Pancreas (tissue), 10 donors: ENCODE measurements around the gene ARHGAP40. TPM values are rescaled to one million over a fixed set of nuclear protein-coding genes. Genes with fewer than 3 reads are reported as not detected.

Source experiments
- ATAC-seq, 4 donors: fragments of 200-7000 bp; cut with Tn5 transposase; one replicate each; pipeline versions ENCODE4 v1.8.0 to v1.9.1; 2020; ENCODE audit warnings: mild to moderate bottlenecking in 4 of 4, moderate library complexity in 4 of 4
- DNase-seq, 6 donors: peaks; one replicate each; pipeline ENCODE4 v3.0.0-alpha.2; 2020
- FAIRE-seq: peaks from 2 replicates; lab custom pipeline; 2012; peaks lifted over from hg19 to GRCh38; lab: Jason Lieb, UNC
- H3K27ac ChIP-seq, 4 donors: fragments of 200-600 bp; sonication (generic); 1 replicate in 3 of 4; 2 replicates in 1 of 4; pipeline versions ENCODE4 v1.5.0 to v1.8.0; 2020
- H3K27me3 ChIP-seq, 4 donors: fragments of 200-600 bp; one replicate each; pipeline ENCODE4 v1.8.0; 2021
- H3K36me3 ChIP-seq, 3 donors: fragments of 200-600 bp; sonication (generic) in 1 of 3; one replicate each; pipeline versions ENCODE4 v1.5.0 to v1.8.0; 2020 to 2021
- H3K4me1 ChIP-seq, 3 donors: fragments of 200-600 bp; one replicate each; pipeline ENCODE4 v1.8.0; 2021
- H3K4me3 ChIP-seq, 4 donors: fragments of 200-600 bp; sonication (generic) in 2 of 4; one replicate each; pipeline versions ENCODE4 v1.5.0 to v1.8.0; 2020 to 2021
- H3K9me3 ChIP-seq, 4 donors: fragments of 200-600 bp; one replicate each; pipeline ENCODE4 v1.8.0; 2021
- CTCF ChIP-seq, 4 donors: fragments of 200-600 bp; sonication (generic) in 3 of 4; IDR thresholded peaks; one replicate each; pipeline versions ENCODE4 v1.5.0 to v1.8.0; 2021; ENCODE audit warnings: antibody characterized with exemption in 4 of 4
- WGBS, 2 donors: extraction: QIAGEN DNeasy Blood & Tissue Kit; methylation state at CpG; one replicate each; pipeline ENCODE4 v1.1.7; 2013; 5-methylcytosine and 5-hydroxymethylcytosine counted together
- intact Hi-C, 3 donors: fragments of 100-400 bp; cut with DNase I; formaldehyde crosslinking; loops; one replicate each; pipeline versions ENCODE4 v1.11.1 to v1.14.2; 2022
- polyA plus RNA-seq, 2 donors: library from polyadenylated mRNA; stranded (reverse); fragments of 200-250 nt; gene quantifications; one replicate each; pipeline ENCODE4 v1.2.3, GENCODE V29; 2013
- total RNA-seq, 6 donors: library from RNA; stranded (reverse); fragmentation: NEBNext Ultra II Directional in 4 of 6; extraction: Animal tissue kit (Norgen Biotek cat#: 25700) in 4 of 6; gene quantifications; one replicate each; pipeline versions ENCODE4 v1.2.1 to v1.2.4, GENCODE V29; 2021 to 2023
- donor health status: healthy with polysubstance abuse.
- donor health status: DM: no; HTN: no; CAD: no; lungs with moderate emphysema.
- donor health status: DM: no; HTN: no; CAD: no.
- donor health status: control.
- donor health status: control.
- donor health status: Bipolar disorder and iron deficiency.
- donor health status: DM: yes; HTN: yes; CAD: no.
- donor health status: DM: no; HTN: no; CAD: no.
- donor health status: DM: no; HTN: no; CAD: no.
- donor health status: DM: yes; HTN: yes; CAD: no.

Gene ARHGAP40
- total and polyA plus RNA-seq, 8 donors, result 0.08 to 0.23 (median 0.23) TPM; not detected in 5

- intact Hi-C loops, result no loop called here
- Histone ChIP-seq H3K27ac (no peak overlapping the region), H3K4me1 (peaks cover 0 to 3% (median 0%) of the 10 kb centered on the region in 3 donors), H3K27me3 (peaks cover 0 to 8% (median 4%) of the 10 kb centered on the region in 4 donors), H3K4me3 (peak overlapping the region in 3 of 4 donors; percentile 22 to 53 (median 23)), H3K36me3 (no peaks in the 10 kb centered on the region), H3K9me3 (no peaks in the 10 kb centered on the region)
- peak in 3 of 4 donors; percentile 86 to 96 (median 95) for ATAC-seq
- DNase-seq, result peak; percentile 9 to 76 (median 30)
- no peak for FAIRE-seq
- WGBS, 2 donors, result 4% methylated on average over 62 to 75 of the region's 75 CpGs
- no peak for TF ChIP-seq CTCF (IDR thresholded peaks at IDR 0.05)
Observed at GRCh38 chr20:38674092-38674764, 72.6 kb downstream of the ARHGAP40 start.

DNA sequence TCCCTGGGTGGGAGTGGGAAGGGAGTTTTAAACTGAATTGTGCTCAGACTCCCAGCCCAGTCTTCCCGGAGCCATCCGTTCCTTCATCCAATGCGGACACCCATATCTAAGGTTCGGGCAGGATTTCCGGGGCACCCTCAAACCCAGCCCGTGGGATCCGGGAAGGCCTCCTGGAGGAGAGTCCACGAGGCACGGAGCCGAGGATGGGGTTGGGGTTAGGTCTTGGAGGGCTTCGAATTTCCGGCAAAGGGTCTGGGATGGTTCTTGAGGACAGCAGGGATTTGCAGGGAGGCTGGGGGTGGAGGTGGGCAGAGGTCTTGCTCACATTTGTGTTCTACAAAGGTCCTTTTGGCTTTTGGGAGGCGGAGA lies 73.1 kb downstream of the ARHGAP40 start:
- DNase-seq, result no peak
- 33 to 34% methylated on average over 13 of the region's 13 CpGs for WGBS, 2 donors
- no peak overlapping the region for H3K4me3 ChIP-seq

DNA sequence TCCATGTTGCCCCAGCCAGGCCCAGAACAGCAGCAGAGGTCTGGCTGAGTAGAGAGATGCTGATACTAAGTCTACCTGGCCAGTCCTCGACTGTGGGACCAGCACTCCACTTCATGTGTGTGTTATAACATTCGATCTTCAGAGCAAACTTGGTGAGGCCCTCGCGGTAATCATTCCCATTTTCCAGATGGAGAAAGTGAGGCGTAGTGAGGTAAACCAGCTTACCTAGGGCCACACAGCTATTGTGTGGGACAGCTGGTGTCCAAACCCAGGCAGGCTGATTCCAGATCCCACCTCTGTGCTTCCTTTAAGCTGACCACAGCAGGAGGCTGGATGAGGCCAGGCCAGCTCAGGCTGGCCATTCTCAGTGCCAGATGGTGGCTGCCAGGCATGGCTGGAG lies 75.0 kb downstream of the ARHGAP40 start:
- no peak for FAIRE-seq
- Histone ChIP-seq H3K27me3 (peaks cover 0 to 8% (median 4%) of the 10 kb centered on the region in 4 donors), H3K9me3 (no peaks in the 10 kb centered on the region), H3K27ac (no peak overlapping the region), H3K4me3 (no peak overlapping the region), H3K4me1 (peaks cover 0 to 3% (median 0%) of the 10 kb centered on the region in 3 donors), H3K36me3 (no peaks in the 10 kb centered on the region)
- 72 to 76% methylated on average over 5 of the region's 5 CpGs for WGBS, 2 donors
- no peak for ATAC-seq
- DNase-seq, result no peak
- intact Hi-C loops, result no loop called here
- no peak for TF ChIP-seq CTCF (IDR thresholded peaks at IDR 0.05)

More for the DNA sequence above, 73.1 kb downstream of the ARHGAP40 start:
- intact Hi-C loops, result no loop called here
- Histone ChIP-seq H3K9me3 (no peaks in the 10 kb centered on the region), H3K4me1 (peaks cover 0 to 3% (median 0%) of the 10 kb centered on the region in 3 donors), H3K36me3 (no peaks in the 10 kb centered on the region), H3K27ac (no peak overlapping the region), H3K27me3 (peaks cover 0 to 8% (median 4%) of the 10 kb centered on the region in 4 donors)
- TF ChIP-seq CTCF (IDR thresholded peaks at IDR 0.05), result no peak
- FAIRE-seq, result no peak
- ATAC-seq, result no peak

DNA sequence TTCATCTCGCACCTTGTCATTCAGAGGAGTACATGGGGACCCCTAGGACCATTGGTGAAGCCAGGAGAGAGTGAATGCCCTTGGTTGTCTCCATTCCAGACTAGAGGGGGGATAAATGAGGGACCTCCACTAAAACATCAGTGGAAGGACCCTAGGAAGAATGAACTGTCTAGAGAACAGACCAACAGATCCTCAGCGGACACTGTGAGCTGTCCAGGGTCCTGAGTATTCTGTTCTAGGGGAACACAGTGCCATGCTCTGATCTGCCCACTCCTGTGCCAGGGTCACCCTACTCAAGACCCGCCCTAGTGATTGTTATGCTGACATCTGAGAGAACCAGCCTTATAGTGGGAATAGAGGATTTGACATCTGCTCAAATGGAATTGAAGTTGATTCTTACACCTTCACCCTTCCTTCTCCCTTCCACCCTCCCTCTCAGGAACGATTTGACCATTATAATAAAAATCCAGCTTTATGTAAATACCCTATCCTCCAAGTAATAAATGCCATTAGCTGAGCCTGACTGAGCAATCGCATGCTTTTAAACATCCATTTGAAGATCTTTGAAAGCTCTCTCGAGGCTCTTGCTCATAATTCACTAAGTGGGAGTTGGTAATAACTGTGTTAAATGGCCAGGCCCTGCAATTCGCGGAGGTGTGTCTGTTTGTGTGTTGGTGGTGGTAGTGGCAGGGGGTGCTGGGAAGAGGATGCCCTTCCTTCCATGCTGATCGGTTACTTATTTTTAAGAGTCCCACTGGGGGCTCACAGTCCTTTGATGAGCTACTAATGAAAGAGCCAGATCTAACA lies 79.1 kb downstream of the ARHGAP40 start:
- intact Hi-C loops, result no loop called here
- DNase-seq (no peak), ATAC-seq (peak in 3 of 4 donors; percentile 51 to 79 (median 56)), FAIRE-seq (no peak)
- Histone ChIP-seq H3K4me3 (no peak overlapping the region), H3K36me3 (no peaks in the 10 kb centered on the region), H3K4me1 (no peaks in the 10 kb centered on the region), H3K27ac (no peak overlapping the region), H3K9me3 (no peaks in the 10 kb centered on the region), H3K27me3 (peaks cover 0 to 3% (median 0%) of the 10 kb centered on the region in 4 donors)
- 34 to 36% methylated on average over 9 of the region's 9 CpGs for WGBS, 2 donors
- no peak for TF ChIP-seq CTCF (IDR thresholded peaks at IDR 0.05)
